RPMI7951 (cell line): ENCODE results near the gene GNAI1. TPM values are rescaled to one million over a fixed set of nuclear protein-coding genes. Genes with fewer than 3 reads are reported as not detected.

Experiments
- DNase-seq: peaks from one replicate; pipeline ENCODE4 v3.0.0-alpha.2; 2012; ENCODE audit warnings: low read depth
- total RNA-seq: library from RNA; depleted of rRNA; stranded (reverse); fragments of >200 nt; shearing (Covaris generic); gene quantifications from 2 replicates; pipeline ENCODE4 v1.2.3, GENCODE V29; 2014

Gene GNAI1
- total RNA-seq, 1 experiment from 2014 or later: 5.0 TPM

DNA sequence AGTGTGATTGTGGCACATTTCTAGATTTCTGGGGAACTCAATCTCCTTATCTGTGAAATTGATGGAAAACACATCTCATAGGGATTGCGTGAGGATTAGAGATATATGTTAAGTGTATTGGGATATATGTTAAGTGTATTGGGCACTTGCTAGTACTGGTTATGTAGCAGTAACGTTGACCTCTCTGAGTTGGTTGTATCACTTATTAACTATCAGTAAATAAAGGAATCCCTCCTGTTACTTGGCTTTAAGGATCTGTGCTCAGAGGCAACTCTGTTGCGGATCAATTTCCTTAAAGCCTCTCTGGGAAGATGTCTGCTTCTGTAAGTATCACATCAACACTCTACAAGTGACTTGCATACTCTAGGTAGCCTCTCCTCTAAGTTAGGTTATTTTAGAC is 25.2 kb downstream of the GNAI1 start:
- no peak for DNase-seq

DNA sequence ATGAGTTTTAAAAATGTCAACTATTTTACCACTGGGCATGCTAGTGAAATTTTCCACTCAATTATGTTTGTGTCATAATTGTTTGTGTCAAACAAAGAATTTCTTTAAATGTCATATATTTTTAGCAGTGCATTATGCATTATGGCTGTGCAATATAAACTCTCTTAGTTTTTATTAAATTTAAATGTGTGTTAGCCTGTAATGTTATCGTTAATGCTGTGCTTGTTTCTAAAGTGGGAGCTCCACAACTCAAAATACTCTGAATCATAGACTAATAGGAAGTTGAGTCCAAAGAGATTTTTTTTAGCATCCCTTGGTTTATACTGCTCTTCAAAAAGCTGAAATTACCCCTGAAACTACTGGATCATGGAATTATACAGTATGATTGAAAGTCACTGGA is 26.8 kb downstream of the GNAI1 start:
- no peak for DNase-seq

DNA sequence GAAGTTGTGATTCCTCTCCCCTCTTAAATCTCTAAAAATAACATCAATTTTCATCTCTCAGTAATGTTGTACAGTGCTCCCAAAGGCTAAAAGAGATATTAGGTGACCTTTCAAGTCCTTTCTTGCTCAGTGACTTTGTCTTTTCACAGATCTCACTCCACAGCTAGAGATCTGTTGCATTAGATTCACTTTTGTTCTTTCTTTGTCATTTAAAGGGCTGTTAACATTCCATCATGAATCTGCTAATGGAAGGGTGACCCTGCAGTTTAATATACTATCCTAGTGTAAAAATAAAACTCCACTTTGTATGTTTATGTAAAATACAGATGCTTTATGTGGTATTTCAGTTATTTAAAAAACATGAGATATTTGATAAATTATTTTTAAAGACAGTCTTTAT is 30.5 kb downstream of the GNAI1 start:
- no peak for DNase-seq

DNA sequence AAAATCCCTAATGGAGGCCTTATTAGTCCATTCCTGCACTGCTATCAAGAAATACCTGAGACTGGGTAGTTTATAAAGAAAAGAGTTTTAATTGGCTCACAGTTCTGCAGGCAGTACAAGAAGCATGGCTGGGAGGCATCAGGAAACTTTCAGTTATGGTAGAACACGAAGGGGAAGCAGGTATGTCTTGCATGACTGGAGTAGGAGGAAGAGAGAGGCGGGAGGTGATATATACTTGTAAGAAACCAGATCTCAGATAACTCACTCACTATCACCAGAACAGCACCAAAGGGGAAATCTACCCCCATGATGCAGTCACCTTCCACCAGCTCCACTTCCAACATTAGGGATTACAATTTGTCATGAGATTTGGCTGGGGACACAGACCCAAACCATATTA is 35.8 kb downstream of the GNAI1 start:
- no peak for DNase-seq

DNA sequence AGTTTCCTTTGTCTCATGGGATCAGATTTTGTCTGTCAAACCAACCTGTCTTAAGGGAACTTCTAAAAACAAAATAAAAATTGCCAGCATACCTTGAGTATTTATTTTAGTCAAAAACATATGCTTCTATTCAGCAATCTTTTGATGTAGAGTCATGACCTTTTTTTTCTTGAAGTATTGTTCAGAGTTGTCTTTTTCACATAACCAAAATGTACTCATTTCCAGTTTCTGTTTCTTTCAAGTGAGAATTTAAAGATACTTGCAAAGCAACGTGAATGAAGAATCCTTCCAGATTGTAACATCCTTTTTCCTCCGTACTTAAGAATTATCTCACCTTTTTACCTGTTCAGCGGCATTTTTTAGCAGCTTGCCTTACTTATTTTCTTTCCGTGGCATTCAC is 37.8 kb downstream of the GNAI1 start:
- DNase-seq: no peak

DNA sequence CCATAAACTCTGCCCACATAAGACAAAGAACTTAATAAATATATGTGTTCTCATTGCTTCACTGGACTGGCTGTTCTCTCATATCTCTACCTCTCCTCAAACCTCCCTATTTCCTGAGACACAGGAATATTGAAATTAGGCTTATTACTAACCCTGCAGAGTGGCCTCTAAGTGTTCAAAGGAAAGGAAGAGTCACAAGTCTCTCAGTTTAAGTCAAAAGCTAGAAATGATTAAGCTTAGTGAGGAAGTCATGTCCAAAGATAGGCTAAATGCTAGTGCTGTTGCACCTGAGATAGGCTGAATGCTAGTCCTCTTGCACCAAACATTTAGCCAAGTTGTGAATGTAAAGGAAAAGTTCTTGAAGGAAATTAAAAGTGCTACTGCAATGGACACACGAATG is 41.1 kb downstream of the GNAI1 start:
- no peak for DNase-seq

DNA sequence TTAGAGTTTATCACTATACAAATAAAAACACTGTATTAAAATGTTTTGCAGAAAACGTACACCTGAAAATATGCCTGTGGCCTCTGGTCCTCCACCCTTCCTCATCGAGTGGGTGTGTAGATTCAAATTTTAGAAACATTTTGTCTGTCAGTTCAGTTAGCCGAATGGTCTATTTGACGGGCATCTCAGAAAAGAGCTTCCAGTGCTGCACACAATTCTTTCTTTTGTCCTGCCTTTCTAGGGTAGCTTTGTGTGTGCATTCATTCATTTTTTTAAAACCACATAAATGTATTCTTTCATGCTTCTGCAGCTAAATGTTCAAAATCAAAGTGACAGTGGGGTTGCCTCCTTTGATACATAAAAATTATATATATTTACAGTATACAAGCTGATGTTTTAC is 46.8 kb downstream of the GNAI1 start:
- no peak for DNase-seq

DNA sequence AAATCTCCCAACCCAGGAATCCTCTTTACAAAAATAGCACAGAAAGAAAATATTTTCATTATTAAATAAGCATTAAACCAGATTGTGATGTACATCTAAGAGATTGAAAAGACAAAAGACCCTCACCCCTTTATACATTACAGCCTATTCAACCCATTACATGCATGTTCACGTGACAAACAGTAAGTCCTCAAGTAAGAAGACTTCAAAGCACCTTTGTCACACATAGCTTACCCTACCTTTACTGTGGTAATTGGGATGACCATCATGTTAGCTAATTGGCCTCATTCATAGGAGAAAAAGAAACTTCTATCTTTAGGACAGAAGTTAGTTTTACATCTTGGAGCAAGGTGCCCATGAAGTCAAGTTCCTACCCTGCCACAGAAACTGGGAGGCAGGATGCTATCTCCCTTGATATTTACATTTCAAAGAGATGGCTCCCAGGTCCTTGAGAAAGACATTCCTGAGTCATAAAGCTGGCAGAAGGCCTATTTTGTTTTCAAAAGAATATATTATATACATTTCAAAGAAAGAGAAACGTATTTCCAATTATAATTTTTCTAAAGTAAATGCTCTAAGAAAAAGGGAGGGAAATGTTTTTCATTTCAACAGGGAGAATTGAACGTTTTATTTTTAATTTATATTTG is 48.1 kb downstream of the GNAI1 start:
- DNase-seq: no peak

DNA sequence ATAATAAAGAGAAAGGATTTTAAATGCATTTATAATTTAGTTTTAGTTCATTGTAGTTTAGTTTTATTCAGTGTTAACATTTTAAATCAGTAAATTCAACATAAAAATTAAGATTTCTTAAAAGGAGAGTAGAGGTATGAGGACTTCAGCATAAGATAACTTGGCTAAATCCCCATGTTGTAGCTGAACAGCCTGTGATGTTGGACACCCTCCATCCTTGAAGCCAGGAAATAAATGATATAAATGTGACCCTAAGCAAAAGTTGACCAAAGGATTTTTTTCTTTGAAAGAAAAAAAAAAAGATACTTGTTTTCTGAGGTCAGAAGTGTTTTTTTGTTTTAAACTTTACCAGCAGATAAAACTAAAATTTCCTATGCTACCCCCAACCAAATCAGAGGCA is 48.7 kb downstream of the GNAI1 start:
- DNase-seq: no peak

DNA sequence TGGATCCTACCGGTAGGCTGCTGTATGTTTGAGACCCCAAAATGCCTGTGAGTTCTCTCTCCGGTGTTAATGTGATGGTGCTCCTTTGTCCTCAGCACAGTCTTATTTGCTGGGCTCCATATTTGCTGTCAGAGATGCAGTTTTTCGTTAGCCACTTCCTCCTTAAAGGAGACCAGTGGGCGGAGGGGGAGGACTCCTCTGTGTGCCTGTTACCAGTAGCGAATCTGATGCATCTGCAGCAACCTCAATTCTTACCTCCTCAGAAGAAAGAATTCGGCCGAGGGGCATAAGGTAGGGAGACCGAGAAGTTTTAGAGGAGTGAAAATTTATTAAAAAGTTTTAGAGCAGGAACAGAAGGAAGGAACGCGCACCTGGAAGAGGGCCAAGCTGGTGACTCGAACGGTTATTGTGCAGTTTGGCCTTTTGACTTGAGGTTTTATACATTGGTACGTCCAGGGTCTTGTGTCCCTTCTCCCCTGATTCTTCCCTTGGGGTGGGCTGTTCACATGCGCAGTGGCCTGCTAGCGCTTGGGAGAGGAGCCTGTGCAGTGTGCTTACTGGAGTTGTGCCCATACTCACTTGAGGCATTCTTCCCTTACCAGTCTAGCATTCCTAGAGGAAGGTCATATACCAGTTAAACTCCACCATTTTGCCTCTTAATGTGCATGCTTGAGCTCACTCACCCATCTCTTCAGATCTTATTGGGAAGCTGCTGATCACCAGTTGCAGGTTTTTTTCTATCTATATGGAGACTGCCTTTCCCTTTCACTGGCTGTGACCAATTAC is 49.5 kb downstream of the GNAI1 start:
- DNase-seq: no peak

DNA sequence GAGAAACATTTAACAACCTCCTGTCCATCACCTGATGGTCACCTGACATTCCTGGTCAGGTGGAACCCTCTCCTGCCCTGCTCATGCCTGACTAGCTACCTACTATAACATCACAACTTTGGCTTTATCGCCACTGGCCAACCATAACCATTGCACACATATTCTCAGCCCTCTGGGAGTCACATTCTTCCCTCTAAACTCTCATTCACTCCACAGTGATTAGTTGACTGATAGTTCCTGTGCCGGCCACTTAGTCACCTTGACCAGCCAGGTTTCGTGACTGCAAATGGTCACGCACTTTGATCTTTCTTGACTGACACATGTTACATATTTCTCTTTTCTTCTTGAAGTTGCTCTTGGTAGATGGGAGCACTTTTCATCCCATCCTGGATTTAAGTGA is 50.1 kb downstream of the GNAI1 start:
- DNase-seq: no peak

DNA sequence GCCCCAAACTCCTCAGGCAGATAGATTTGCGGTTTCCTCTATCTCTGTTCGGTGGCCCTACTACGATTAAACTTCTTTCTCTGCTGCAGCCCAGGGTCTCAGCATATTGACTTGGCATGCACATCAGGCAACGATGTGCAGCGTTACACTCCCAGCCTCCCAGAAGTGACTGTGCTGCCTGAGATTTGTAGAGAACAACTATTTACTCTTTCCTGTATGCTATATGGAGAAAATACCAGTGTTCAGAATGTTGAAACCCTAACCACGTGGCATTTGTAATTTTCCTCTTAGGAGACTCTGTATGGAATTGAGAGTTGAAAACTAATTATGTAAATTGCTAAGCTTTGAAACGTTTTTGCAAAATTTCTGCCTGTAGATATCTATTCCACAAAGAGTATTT is 50.9 kb downstream of the GNAI1 start:
- DNase-seq: no peak

DNA sequence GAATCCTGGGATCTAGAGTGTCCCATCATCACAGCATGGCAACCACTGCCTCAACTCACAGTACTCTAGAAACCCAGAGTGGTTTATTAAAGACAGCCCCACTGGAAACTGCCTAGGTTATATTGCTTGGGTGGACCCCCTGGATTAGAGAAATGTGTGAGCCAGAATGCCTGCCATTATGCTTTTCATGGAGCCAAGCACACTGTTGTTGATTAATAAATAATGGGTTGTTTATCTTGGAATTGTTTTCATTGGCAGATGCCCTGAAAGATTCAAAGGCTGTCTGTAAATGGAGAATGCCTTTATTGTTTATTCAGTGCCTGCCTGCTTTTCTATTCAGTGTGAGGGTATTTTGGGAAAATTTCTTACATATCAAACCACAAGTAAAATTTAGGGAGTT is 52.1 kb downstream of the GNAI1 start:
- DNase-seq: peak; percentile 7

DNA sequence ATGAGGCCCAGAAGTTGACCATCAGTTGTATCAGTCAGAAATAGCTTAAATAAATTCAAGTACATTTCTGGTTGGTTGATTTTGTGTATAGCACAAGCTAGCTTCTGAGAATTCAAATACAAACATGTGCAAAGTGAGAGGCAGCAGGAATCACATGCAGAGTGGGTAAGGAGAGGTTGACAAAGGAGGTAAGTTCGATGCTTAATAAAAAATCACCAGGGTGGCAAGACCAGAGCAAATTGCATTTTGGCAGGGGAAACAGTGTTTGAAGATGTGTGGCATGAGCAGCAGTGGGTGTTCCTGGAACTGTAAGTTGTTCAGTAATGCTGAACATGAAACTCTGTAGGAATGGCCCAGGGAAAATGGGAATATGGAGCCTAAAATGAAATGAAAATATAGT is 52.6 kb downstream of the GNAI1 start:
- no peak for DNase-seq

DNA sequence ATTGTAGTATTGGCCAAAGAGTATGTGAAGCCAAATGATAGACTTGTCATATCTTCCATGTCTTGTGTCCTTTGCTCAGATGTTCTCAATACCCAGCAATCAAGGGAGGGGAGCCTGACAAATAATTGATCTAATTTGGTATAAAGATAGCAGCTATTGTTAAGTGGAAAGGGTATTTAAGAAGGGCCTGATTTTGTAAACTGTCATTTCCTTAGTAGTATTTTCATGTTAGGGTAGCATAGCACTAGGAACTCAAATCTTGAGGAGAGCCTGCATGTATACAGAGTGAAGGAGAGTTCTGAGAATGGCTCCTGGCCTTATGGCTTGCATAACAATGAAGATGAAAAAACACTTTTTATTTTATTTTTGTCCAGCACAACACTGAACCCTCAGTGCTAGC is 53.1 kb downstream of the GNAI1 start:
- no peak for DNase-seq

DNA sequence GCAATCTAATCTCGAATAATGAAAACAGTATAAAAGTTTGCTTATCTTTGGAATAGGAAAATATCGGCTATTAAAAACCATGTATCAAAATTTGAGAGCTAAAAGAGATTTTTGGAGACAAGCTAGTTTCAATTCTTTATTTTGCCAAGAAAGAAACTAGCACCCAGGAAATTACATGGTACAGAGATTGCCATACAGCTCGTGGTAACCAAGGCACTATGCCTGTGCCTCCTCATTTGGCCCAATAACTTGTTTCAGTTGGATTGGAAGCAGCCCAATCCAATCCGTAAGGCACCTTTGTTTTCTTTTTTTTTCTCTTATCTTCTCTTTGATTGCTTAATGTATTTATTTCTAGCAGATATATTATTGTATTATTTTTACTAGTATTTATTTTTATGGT is 55.0 kb downstream of the GNAI1 start:
- DNase-seq: no peak

DNA sequence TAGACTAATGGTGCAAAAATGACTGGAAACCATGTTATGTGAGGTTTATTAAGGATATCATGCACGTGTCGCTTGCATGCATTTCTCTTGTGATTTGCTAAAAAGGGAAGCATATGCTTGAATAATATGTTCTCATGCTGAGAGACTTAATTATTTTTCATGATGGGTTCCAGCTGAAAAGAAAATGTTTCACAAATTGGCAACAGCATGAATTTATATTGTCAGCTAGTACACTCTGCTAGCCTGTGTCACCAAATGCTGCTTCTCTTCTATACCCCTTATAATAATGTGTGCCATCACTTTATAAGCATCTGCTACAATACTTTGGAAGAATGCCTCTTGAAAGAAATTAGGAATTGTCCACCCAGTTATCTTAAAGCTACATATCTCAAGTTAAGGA is 63.0 kb downstream of the GNAI1 start:
- DNase-seq: no peak

DNA sequence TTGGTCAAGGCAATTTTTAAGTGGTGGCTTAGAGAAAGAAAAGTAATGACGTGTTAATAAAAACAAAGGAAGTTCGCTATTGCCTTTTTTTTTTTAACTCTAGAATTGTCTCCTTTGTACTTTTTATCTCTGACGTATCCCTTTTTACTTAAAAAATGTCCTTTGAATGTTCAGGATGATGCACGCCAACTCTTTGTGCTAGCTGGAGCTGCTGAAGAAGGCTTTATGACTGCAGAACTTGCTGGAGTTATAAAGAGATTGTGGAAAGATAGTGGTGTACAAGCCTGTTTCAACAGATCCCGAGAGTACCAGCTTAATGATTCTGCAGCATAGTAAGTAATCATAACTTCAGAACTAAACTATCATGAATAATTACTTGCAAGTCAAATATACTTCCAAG is 64.4 kb downstream of the GNAI1 start:
- DNase-seq: no peak

DNA sequence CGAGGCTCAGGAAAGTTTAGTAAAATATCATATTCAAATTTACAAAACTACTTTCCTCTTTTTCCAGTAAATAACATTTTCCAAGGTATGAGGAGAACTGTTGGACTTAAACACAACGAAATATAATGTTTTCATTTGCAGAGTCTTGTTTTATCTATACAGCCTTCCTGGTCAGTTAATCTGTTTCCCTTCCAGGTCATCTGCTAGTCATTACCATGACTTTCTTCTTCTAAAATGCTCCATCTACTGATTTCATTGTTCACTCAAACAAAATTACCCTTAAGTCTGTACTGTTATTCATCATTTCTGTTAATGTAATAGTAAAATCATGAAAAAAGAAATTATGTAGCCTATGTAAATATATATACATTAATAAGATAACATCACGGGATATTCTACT is 69.8 kb downstream of the GNAI1 start:
- no peak for DNase-seq

DNA sequence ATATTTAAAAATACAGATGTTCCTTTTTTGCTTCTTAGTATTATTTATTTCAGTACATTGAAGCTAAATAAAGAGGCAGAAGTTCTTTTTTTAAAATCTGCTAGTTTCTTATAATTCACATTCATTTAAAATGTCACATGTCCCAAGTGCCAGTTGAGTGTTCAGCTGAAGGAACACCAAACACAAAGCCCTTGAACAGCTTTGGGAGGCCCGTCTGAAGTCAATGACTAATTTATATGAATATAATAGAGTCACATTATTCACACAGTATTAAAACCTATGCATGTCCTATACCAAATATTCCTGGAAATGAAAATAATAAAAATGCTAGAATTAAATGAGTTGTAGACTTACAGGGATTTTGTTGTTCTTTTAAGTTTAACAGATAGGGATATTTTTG is 70.3 kb downstream of the GNAI1 start:
- DNase-seq: no peak

DNA sequence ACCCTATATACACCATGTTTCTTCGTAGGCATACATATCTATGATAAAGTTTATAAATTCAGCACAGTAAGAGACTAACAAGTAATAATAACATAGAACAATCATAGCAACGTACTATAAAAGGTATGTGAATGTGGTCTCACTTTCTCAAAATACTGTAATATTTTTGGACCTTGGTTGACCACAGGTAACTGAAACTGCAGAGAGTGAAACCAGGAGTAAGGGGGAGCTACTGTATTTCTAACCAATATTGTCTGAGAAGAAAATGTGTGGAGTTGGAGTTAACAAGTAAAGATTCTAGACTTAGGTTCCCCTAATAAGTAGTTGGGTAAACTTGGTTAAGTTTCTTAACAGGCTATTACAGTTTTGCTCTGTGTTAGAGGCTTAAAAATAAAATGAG is 72.1 kb downstream of the GNAI1 start:
- DNase-seq: no peak

DNA sequence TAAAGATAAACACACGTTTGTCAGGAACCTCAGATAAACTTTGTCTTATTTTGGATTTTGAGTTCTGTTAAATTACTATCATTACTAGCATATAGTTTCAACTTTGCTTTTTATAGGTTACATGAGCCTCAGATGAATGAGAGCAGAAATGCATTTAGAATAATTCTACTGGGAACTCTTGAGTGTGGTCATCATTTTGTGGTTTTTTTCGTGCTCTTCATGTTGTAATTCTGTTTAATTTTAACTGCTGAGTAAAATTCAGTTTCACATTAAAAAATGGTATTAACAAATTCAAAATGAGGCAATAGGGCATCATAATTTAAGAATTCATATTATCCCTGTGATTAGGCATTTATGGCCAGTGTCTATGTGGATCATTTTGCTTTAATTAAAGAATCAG is 72.9 kb downstream of the GNAI1 start:
- no peak for DNase-seq

DNA sequence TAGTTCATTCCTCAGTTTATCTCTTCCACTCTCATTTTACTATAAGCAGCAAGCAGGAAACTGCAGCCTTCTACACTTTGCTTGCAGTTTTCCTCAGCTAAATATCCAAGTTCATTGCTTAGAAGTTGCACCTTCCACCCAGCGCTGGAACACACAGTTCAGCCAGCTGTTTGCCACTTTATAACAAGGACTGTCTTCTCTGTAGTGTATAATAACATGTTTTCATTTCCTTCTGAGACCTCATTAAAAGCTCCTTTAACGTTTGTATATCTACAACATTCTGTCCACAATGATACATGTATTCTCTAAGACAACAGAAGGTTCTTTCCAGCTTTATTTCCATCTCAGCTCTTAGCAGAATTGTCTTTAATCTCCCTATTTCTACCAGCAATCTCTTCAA is 74.1 kb downstream of the GNAI1 start:
- no peak for DNase-seq

DNA sequence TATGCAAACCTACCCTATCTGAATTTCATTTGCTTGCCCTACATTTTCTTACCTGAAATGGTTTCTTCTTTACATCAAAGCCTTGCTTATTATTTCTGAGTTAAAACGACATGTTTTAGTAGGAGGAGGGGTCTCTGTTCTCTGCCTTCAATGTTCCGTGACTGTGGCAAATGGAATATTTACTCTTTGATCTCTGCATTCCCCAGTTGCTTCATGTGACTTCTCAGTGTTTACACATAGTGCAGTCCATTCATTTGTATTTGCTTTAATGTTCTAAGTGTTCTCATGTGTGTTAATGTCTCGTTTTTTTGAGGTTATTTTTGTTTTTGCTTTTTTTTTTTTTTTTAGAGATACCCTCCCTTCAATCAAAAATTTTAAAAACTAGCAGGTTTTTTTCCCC is 75.8 kb downstream of the GNAI1 start:
- no peak for DNase-seq
